ENCODE measurements around the gene MYL4. TPM values are rescaled to one million over a fixed set of nuclear protein-coding genes. Genes with fewer than 3 reads are reported as not detected.

MYL4 gene
- total RNA-seq, 4 donors from 2014 or later, result 0.50 to 0.52 TPM; not detected in 2

- TF ChIP-seq POLR2A (IDR thresholded peaks at IDR 0.05; ENCODE audit: low read depth) (no peak), POLR2AphosphoS5 (IDR thresholded peaks at IDR 0.05) (no peak), EP300 (IDR thresholded peaks at IDR 0.05) (no peak), CTCF (IDR thresholded peaks at IDR 0.05) (no peak)
- Histone ChIP-seq H3K36me3 (no peaks in the 10 kb centered on the region), H3K27ac (replicated peaks in 1 of 4) (no peak overlapping the region), H3K4me3 (no peak overlapping the region), H3K27me3 (no peaks in the 10 kb centered on the region), H3K4me1 (peaks cover 20 to 33% (median 27%) of the 10 kb centered on the region in 4 donors), H3K9me3 (no peaks in the 10 kb centered on the region)
- WGBS, result 100% methylated on average over 2 of the region's 7 CpGs
- intact Hi-C loops (cut with DNase I), result no loop called here
- DNase-seq (ENCODE audit: extremely low spot score), result no peak
Measured at GRCh38 chr17:47237841-47238240, 28.7 kb downstream of the MYL4 start.

GRCh38 chr17:47238321-47239010, 29.3 kb downstream of the MYL4 start:
- Histone ChIP-seq H3K27me3 (no peaks in the 10 kb centered on the region), H3K36me3 (no peaks in the 10 kb centered on the region), H3K4me3 (no peak overlapping the region), H3K4me1 (peaks cover 20 to 33% (median 27%) of the 10 kb centered on the region in 4 donors), H3K27ac (replicated peaks in 1 of 4) (peak overlapping the region in 1 of 4 donors; percentile 78), H3K9me3 (no peaks in the 10 kb centered on the region)
- intact Hi-C loops (cut with DNase I), result no loop called here
- DNase-seq (ENCODE audit: extremely low spot score), result no peak
- TF ChIP-seq POLR2A (IDR thresholded peaks at IDR 0.05; ENCODE audit: low read depth) (no peak), CTCF (IDR thresholded peaks at IDR 0.05) (no peak), POLR2AphosphoS5 (IDR thresholded peaks at IDR 0.05) (no peak), EP300 (IDR thresholded peaks at IDR 0.05) (no peak)
- WGBS, result 95% methylated on average over 17 of the region's 29 CpGs

- Histone ChIP-seq H3K4me1 (peaks cover 20 to 33% (median 27%) of the 10 kb centered on the region in 4 donors), H3K27ac (replicated peaks in 1 of 4) (peak overlapping the region; percentile 64 to 78 (median 73)), H3K27me3 (no peaks in the 10 kb centered on the region), H3K9me3 (no peaks in the 10 kb centered on the region), H3K4me3 (no peak overlapping the region), H3K36me3 (no peaks in the 10 kb centered on the region)
- 93% methylated on average over 7 of the region's 7 CpGs for WGBS
- DNase-seq (ENCODE audit: extremely low spot score), result no peak
- intact Hi-C loops (cut with DNase I), result no loop called here
- no peak for TF ChIP-seq POLR2AphosphoS5 (IDR thresholded peaks at IDR 0.05)
- TF ChIP-seq CTCF (IDR thresholded peaks at IDR 0.05), result no peak
- TF ChIP-seq POLR2A (IDR thresholded peaks at IDR 0.05; ENCODE audit: low read depth), result no peak
- no peak for TF ChIP-seq EP300 (IDR thresholded peaks at IDR 0.05)
Measured at GRCh38 chr17:47239619-47239966, 30.4 kb downstream of the MYL4 start.

- H3K4me3 ChIP-seq, result no peak overlapping the region
- H3K27ac ChIP-seq (replicated peaks in 1 of 4), result peak overlapping the region; percentile 64 to 78 (median 73)
- no peaks in the 10 kb centered on the region for H3K36me3 ChIP-seq
- intact Hi-C loops (cut with DNase I), result no loop called here
- TF ChIP-seq EP300 (IDR thresholded peaks at IDR 0.05) (no peak), POLR2AphosphoS5 (IDR thresholded peaks at IDR 0.05) (peak; percentile 34 to 62), POLR2A (IDR thresholded peaks at IDR 0.05; ENCODE audit: low read depth) (no peak), CTCF (IDR thresholded peaks at IDR 0.05) (no peak)
- H3K4me1 ChIP-seq, result peaks cover 20 to 33% (median 27%) of the 10 kb centered on the region in 4 donors
- H3K9me3 ChIP-seq, result no peaks in the 10 kb centered on the region
- WGBS, result 33% methylated on average over 3 of the region's 3 CpGs
- peak; percentile 97 for DNase-seq (ENCODE audit: extremely low spot score)
- H3K27me3 ChIP-seq, result no peaks in the 10 kb centered on the region
Measured at GRCh38 chr17:47239967-47240651, 31.0 kb downstream of the MYL4 start.
